Liver (tissue), 3 donors: ENCODE measurements around the gene PLCB4.

Experiments
- ATF3 ChIP-seq: IDR thresholded peaks from 2 replicates; pipeline ENCODE4 v1.6.1; 2016; ENCODE audit warnings: antibody characterized with exemption
- CTCF ChIP-seq: fragments of 150-350 bp; IDR thresholded peaks from 2 replicates; pipeline ENCODE4 v1.5.1; 2017; ENCODE audit warnings: improper control_type of control experiment, low read depth, low read length; ENCODE audit not compliant: missing input control
- EGR1 ChIP-seq, 2 donors: IDR thresholded peaks; 2 replicates each; pipeline ENCODE4 v1.6.1; 2016 to 2018; ENCODE audit warnings: antibody characterized with exemption in 2 of 2, low read depth in 2 of 2
- GABPA ChIP-seq, 2 donors: IDR thresholded peaks in 1 of 2; conservative IDR thresholded peaks in 1 of 2; 2 replicates each; pipeline ENCODE4 v1.6.1; 2016; ENCODE audit warnings: antibody characterized with exemption in 2 of 2, mild to moderate bottlenecking in 1 of 2, moderate library complexity in 1 of 2
- HNF4A ChIP-seq, 2 donors: conservative IDR thresholded peaks; 2 replicates each; pipeline ENCODE4 v1.6.1; 2016; ENCODE audit warnings: antibody characterized with exemption in 2 of 2, mild to moderate bottlenecking in 2 of 2
- HNF4G ChIP-seq: IDR thresholded peaks from 2 replicates; pipeline ENCODE4 v1.6.1; 2016; ENCODE audit warnings: antibody characterized with exemption
- MAX ChIP-seq: IDR thresholded peaks from 2 replicates; pipeline ENCODE4 v1.6.1; 2016; ENCODE audit warnings: antibody characterized with exemption
- REST ChIP-seq: IDR thresholded peaks from 2 replicates; pipeline ENCODE4 v1.6.1; 2016; ENCODE audit warnings: antibody characterized with exemption, mild to moderate bottlenecking
- RXRA ChIP-seq, 2 donors: IDR thresholded peaks; 2 replicates each; pipeline ENCODE4 v1.6.1; 2017 to 2018; ENCODE audit warnings: antibody characterized with exemption in 2 of 2, mild to moderate bottlenecking in 1 of 2
- SP1 ChIP-seq: IDR thresholded peaks from 2 replicates; pipeline ENCODE4 v1.6.1; 2018; ENCODE audit warnings: antibody characterized with exemption, mild to moderate bottlenecking
- TAF1 ChIP-seq: conservative IDR thresholded peaks from 2 replicates; pipeline ENCODE4 v1.6.1; 2016; ENCODE audit warnings: antibody characterized with exemption, mild to moderate bottlenecking
- YY1 ChIP-seq: IDR thresholded peaks from 2 replicates; pipeline ENCODE4 v1.6.1; 2016; ENCODE audit warnings: antibody characterized with exemption, mild to moderate bottlenecking
- donor health status: healthy.
- donor health status: healthy.

- TF ChIP-seq EGR1 (IDR thresholded peaks at IDR 0.05; ENCODE audit: low read depth in 2 of 2) (no peak), REST (no peak), TAF1 (no peak), CTCF (no peak), RXRA (IDR thresholded peaks at IDR 0.05) (no peak), GABPA (IDR thresholded peaks at IDR 0.05 in 1 of 2, conservative IDR thresholded peaks at IDR 0.05 in 1 of 2) (no peak), YY1 (no peak), MAX (no peak), ATF3 (no peak), SP1 (no peak), HNF4A (conservative IDR thresholded peaks at IDR 0.05) (no peak), HNF4G (no peak)
These were observed 14.7 kb upstream of the PLCB4 start for GRCh38 chr20:9054176-9054575.
